Skin epidermis (tissue), 12 donors: ENCODE data around the gene NPY1R.

Source experiments
- H3K27ac ChIP-seq, 21 experiments: fragments of 200-600 bp; sonication (generic) in 11 of 21; one replicate each; pipeline ENCODE4 v1.5.0; 2020; ENCODE audit warnings: mild to moderate bottlenecking in 3 of 21, inconsistent platforms in 2 of 21, moderate library complexity in 2 of 21
- H3K4me3 ChIP-seq, 7 experiments: fragments of 200-600 bp; sonication (generic) in 2 of 7; one replicate each; pipeline ENCODE4 v1.5.0; 2020; ENCODE audit warnings: inconsistent platforms in 2 of 7, mild to moderate bottlenecking in 2 of 7, moderate library complexity in 1 of 7

Gene NPY1R

DNA sequence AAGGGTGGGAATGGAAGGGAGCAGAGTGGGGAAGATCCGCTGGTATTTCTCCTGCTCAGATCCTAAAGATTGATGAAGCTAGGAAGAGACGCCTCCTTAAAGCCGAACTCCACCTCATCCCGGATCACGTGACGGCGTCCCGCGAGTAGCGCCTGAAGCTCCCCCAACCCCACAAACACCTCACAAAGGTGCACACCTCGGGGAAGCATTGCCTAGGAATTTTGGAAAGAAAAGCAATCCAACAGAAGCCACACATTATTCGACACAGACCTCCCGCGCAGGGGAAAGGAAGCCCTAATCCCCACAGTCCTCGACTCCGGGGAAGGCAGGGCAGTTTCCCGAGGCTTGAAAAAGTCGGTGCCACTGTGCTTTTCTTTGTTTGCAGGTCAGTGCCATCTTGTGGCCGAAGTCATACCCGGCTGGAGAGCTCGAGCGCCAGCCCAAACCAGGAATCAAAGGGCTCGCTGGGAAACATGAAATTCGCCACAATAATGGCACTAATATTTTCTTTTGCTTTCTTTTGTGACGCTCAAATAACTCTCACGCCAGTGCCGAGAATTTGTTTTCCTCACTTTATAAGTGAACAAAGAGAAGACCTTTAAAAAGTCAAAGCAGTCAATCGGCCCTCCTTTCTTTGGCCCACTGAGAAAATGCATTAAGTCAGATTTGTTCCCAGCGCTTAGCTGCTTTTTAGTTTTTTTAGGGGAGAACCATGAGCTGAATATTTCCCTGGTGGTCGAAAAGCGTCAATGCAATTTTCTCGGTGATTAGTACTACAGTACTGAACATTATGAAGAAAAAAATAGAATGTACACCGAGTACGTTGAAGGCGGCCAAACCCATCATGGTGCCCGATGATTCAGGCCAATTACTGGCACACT is at the start of gene NPY1R:
NPY1R (minus strand) TSS at position 71 of the 881 bp plus-strand sequence. CDS start 6,042 bp downstream, outside the sequence.
- Histone ChIP-seq H3K27ac (peak within 1 kb of the TSS in 4 of 21 experiments; percentile 18 to 50 (median 32)), H3K4me3 (peak within 1 kb of the TSS; percentile 7 to 49 (median 33))

DNA sequence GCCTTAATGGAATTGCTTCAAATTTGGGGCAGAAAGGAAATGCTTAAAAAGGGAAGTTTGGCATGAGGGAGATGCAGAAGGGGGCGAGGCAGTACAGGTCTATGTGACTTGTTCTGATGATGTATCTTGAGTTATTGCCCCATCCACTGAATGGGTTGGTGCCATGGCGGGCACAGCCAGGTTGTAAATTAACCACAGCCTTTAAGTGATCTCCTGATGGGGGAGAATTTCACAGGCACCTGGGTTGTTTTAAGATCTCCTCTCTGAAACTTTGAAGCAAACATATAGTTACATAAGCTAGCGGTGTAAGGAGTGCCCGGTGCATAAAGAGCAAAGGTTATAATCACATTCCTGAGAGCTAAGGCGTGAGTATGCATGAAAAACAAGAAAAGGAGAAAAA is 48.3 kb upstream of the NPY1R start:
- H3K4me3 ChIP-seq: no peak overlapping the region
- no peak overlapping the region for H3K27ac ChIP-seq

DNA sequence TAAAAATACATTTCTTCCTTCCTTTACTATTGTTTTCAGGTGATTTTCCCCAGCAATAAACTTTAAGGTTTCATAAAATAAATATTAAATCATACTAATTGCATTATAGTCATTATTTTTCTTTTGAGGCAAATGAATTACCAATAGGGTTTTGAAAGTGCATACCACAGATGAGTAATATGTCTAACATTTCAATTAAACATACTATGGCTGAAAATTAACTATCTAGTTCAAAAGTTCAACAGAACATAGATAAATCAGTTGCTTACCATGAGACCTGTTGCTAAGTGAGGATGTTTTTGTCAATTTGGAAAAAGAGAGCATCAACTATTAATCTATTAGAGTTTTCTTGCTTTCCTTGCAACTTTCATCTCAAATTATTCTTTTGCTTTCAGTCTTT is 46.3 kb upstream of the NPY1R start:
- H3K4me3 ChIP-seq: no peak overlapping the region
- no peak overlapping the region for H3K27ac ChIP-seq

DNA sequence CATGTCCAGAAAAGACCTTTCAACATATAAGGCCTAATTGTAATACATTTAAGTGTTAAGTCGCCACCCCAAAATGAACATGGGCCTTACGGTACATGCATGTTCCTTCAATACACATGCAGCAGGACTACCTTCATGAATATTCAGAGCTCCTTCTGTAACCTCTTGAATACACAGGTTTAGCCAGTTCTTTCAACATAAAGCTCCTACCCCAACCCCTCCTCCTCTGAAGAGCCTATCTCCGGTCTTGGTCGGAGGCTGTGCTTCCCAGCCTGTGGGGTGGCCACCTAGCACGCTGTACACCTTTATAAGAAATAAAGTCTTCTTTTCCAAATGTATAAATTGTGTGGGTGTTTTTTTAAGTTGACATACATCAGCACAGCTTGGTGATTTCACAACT is 39.6 kb upstream of the NPY1R start:
- peak overlapping the region in 1 of 21 experiments; percentile 27 for H3K27ac ChIP-seq

GRCh38 chr4:163367651-163368050 is 35.3 kb upstream of the NPY1R start:
- Histone ChIP-seq H3K4me3 (no peak overlapping the region), H3K27ac (no peak overlapping the region)

More for the DNA sequence above, 39.6 kb upstream of the NPY1R start:
- no peak overlapping the region for H3K4me3 ChIP-seq

GRCh38 chr4:163356104-163356503 is 23.7 kb upstream of the NPY1R start:
- Histone ChIP-seq H3K4me3 (no peak overlapping the region), H3K27ac (no peak overlapping the region)

DNA sequence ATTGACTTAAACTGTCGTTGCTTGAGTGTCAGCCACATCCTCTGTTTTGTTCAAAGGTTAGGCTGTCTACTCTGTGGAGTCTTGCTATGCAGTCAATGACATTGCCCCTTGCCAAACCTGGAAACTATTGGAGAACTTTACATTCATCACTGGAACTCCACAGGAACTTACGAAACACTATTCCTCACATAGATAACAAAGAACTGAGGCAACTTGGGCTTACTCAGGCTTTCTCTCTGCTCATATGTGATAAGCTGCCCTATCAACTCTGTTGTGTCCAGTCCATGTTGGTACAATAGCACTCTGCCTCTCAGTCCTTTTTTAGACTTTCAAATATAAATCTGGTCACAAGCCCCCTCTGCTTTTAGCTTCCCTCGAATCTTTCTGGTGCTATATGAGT is 20.7 kb upstream of the NPY1R start:
- no peak overlapping the region for H3K4me3 ChIP-seq
- H3K27ac ChIP-seq: no peak overlapping the region

DNA sequence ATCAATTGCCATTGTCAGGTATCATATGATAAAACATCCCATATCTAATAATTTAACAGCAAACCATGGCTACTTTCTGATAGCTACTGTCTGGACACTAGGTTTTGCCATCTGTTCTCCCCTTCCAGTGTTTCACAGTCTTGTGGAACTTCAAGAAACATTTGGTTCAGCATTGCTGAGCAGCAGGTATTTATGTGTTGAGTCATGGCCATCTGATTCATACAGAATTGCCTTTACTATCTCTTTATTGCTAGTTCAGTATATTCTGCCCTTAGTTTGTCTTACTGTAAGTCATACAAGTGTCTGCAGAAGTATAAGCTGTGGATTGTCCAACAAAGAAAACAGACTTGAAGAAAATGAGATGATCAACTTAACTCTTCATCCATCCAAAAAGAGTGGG is 18.3 kb upstream of the NPY1R start:
- H3K27ac ChIP-seq: no peak overlapping the region
- H3K4me3 ChIP-seq: no peak overlapping the region

DNA sequence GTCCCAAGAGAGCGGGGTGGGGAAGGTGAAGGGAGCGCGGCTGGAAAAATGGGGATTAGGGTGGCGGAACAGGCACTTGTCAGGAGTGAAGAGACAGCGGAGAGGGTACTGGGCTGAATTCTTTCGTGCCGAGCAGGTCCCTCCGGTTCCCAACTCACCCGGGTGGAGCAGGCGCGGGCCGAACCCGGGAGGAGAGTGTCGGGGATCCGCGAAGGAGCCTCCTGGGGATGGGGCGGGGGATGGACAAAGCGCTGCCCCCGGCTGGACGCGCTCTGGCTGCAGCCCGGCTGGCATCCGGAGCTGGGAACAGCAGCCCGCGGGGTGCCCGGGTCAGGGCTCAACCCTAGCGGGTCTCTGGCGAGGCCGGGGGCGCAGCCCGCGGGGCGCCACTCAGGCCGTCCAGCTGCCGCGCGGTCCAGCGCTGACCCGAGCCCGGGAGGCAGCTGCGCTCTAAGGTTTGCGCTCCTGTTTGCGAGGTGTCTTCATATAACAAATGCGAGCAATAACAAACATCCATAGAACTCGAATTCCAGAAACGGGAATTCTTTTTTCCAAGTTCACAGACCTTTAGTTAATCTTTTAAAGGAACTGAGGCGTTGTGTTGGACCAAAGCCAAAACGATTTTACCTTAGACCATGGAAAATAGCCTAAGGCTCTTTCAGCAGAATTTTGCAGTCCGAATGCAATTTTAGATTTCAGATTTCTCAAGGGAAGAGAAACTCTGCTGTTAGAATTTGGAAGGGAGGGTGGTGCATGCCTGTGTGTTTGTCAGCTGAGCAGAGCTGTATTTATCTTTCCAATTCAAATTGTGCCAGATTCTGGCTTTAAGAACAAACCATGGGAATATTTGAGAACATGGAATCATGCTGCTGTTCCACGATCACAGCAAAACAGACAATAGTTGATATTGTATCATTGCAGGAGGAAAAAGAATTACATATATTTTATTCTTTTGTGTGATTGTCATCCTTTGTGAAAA is 12.0 kb upstream of the NPY1R start:
- Histone ChIP-seq H3K27ac (peak overlapping the region in 6 of 21 experiments; percentile 2 to 67 (median 37)), H3K4me3 (peak overlapping the region in 4 of 7 experiments; percentile 13 to 40 (median 29))

DNA sequence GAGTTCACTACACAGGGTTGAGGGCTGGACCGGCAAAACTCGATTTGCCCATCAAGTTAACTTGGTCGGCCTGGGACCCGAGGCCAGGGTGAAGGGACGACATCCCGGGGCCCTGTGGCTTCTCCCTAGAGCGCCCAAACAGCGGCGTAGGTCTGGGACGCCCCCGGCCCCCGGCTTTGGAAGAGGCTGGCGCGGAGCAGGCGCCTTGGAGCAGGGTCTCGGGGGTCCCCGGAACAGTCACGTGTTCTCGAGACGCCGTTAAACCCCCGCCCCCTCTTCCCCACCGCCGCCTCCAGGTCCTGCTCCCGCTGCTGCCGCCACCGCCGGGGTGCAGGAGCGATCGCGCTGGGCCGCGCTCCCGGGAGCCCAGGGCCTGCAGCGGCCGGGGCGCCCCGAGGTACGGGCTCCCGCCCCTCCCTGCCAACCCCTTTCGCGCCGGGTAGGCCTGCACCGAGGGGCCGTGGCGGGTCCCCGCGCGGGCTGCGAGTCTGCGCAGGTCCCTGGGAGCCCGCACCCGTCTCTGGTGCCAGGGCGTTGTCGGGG is 11.3 kb upstream of the NPY1R start, which contains the start of gene NPY5R:
NPY5R (plus strand) TSS at position 289 of the 543 bp plus-strand sequence. CDS start 6,382 bp downstream, outside the sequence.
- peak within 1 kb of the TSS in 6 of 21 experiments; percentile 2 to 67 (median 37) for H3K27ac ChIP-seq
- peak within 1 kb of the TSS in 4 of 7 experiments; percentile 13 to 40 (median 29) for H3K4me3 ChIP-seq

- H3K27ac ChIP-seq: no peak overlapping the region
- H3K4me3 ChIP-seq: no peak overlapping the region
These were observed 3.0 kb upstream of the NPY1R start for GRCh38 chr4:163335384-163335783.

DNA sequence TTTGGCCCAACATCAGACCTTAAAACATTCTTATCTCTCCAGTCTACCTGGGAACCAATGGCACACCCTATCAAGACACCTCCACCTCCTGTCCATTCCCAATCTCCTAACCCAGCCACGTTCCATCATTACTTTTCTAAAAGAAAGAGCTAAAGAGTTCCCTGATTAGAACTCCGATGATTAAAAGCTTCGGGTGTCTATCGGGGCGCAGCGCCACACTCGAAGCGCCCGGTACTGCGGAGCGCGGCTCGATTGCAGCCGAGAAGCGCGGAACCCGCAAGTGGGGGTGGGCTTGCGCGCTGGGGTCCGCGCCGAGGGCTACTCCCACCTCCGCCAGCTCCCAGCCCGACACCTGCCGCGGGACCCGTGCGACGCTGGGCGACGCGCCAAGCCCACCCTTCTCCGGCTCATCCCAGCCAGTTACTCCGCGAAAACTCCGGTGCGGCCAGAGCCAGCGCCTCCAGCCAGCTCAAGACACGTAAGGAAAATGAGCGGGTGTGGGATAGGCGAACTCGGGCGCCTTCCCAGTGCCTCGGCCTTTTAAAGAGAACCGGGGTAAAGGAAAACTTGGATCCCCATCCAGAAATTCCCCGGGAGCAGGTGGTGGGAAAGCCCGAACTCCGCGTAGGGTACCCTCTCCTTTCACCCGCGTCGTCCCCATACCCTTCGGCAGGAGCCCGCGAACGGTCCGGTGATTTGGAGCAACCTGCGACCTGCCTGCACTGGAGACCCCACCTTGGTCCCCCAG is 593 bp downstream of the NPY1R start:
- Histone ChIP-seq H3K4me3 (peak overlapping the region; percentile 7 to 49 (median 33)), H3K27ac (no peak overlapping the region)

DNA sequence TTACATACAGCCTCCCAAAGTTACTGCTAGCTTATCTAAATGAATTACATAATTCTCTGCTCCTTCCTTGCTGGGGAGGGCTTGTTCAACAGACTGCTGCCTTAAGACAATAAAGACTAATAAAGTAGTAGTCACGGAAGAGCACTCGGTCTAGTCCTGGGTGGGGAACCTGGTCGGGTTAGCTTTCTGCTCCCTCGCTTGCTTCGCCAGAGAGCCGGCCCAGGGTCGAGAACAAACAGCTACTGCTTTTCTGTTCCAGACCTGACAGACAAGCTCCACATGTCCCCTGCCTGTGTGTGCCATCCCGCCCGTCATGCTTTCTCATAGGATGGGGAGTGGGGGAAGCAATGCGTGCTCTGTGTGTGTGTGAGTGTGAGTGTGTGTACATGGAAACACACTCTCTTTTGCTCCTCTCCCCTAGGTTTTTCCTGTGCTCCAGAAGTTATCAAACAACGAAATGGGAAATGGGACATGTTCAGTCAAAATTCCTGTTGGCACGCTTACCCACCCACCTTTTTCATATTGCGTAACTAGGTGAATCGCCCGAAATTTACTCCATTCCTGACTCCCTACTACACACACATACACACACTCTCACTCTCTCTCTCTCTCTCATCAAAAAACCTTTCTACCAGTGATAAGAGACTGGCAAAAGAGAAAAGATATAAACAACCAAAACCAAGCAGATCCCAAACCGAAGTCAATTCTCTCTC is 1.3 kb downstream of the NPY1R start:
- Histone ChIP-seq H3K4me3 (peak overlapping the region in 3 of 7 experiments; percentile 38 to 49 (median 41)), H3K27ac (no peak overlapping the region)

DNA sequence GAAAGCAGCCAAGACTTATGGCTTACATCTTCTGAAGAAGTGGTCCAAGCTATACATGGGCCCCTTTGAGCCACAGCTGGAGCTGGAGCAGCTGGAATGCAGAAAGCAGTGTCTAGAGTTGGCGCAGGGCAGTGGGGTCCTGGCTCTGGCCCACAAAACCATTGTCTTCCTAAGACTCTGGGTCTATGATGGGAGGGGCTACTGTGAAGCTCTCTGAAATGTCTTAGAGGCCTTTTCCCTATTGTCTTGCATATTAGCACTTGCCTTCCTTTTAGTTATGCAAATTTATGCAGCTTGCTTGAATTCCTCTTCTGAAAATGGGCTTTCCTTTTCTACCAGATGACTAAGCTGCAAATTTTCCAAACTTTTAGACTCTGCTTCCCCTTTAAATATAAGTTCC is 15.3 kb downstream of the NPY1R start:
- Histone ChIP-seq H3K27ac (no peak overlapping the region), H3K4me3 (no peak overlapping the region)

DNA sequence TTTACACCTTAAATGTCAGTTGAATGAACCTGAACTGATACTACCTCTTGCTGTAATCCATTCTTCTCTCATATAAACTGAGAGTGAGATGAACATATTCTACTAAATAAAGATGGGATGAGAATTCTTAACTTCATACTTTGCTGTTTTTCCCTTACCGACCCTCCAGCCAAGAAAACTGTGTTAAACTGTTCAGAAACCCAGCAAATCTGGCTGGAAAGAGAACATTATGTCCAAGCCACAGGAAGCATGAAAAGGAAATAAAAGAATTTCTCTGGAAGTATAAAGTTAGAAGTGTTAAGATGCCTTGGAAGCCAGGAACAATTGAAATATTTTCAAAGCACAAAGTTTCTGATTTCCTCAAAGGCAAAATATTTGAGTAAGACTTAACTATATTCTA is 22.9 kb downstream of the NPY1R start:
- Histone ChIP-seq H3K27ac (no peak overlapping the region), H3K4me3 (no peak overlapping the region)

DNA sequence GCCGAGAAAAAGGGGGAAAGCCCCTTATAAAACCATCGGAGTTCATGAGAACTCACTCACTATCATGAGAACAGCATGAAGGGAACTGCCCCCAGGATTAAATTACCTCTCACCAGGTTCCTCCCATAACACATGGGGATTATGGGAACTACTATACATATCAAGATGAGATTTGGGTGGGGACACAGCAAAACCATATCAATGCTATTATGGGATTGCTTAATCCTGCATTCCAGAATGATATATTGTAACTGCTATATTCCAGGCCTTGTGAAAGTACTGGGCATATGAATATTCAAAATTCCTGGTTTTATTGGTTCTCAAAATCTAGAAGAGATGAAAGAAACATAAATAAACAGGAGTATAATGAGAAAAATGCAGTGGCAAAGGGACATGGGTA is 29.3 kb downstream of the NPY1R start:
- H3K27ac ChIP-seq: no peak overlapping the region
- no peak overlapping the region for H3K4me3 ChIP-seq

DNA sequence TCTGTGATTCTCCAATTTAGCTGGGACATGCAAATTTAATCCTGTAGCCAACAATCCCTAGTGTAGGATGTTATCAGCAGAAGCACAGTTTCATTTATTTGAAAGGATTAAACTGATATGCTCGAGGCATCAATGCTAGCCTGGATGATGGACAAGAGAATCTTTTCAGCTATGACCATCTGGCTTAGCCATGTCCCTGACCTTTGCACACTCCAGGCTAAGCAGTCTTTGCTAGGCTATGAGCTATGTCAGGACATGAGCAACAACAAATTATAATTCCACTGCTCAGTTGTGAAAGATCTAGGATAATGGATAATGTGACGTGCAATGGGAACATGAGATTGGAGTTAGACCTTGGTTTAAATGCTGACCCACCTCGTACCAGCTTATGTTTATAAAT is 32.0 kb downstream of the NPY1R start:
- H3K4me3 ChIP-seq: no peak overlapping the region
- H3K27ac ChIP-seq: no peak overlapping the region

DNA sequence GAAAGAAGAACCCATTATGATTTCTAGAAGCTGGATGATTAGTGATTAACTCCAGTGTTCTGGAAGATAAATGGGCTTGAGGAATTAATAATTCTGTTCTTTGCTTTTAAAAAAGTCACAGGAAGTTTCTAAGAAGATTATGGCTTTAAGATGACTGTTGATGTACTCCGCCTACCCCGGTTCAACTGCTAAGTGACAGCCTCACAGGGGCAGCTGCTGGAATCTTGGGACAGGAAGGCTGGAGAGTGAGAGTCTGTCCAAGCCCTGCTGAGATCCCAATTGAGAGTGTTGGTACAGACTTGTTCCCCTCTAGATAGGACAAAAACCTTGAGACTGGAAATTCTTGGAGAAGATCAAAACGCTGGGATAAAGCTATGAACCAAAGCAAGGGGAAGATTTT is 37.3 kb downstream of the NPY1R start:
- H3K4me3 ChIP-seq: no peak overlapping the region
- H3K27ac ChIP-seq: no peak overlapping the region

DNA sequence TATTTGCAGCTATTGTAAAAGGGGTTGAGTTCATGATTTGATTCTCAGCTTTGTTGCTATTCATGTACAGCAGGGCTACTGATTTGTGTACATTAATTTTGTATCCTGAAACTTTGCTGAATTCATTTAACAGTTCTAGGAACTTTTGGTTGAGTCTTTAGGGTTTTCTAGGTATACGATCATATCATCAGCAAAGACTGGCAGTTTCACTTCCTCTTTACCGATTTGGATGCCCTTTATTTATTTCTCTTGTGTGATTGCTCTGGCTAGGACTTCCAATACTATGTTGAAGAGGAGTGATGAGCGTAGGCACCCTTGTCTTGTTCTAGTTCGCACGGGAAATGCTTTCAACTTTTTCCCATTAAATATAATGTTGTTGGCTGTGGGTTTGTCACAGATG is 48.1 kb downstream of the NPY1R start:
- H3K27ac ChIP-seq: no peak overlapping the region
- no peak overlapping the region for H3K4me3 ChIP-seq
